GM21576 (cell line): ENCODE measurements around the gene C17orf67.

Experiments
- ATAC-seq: cut with Tn5 transposase; IDR thresholded peaks from one replicate; pipeline ENCODE4 v1.9.1; 2021; ENCODE audit warnings: mild to moderate bottlenecking, moderate library complexity; ENCODE audit not compliant: unreplicated experiment

Gene C17orf67

DNA sequence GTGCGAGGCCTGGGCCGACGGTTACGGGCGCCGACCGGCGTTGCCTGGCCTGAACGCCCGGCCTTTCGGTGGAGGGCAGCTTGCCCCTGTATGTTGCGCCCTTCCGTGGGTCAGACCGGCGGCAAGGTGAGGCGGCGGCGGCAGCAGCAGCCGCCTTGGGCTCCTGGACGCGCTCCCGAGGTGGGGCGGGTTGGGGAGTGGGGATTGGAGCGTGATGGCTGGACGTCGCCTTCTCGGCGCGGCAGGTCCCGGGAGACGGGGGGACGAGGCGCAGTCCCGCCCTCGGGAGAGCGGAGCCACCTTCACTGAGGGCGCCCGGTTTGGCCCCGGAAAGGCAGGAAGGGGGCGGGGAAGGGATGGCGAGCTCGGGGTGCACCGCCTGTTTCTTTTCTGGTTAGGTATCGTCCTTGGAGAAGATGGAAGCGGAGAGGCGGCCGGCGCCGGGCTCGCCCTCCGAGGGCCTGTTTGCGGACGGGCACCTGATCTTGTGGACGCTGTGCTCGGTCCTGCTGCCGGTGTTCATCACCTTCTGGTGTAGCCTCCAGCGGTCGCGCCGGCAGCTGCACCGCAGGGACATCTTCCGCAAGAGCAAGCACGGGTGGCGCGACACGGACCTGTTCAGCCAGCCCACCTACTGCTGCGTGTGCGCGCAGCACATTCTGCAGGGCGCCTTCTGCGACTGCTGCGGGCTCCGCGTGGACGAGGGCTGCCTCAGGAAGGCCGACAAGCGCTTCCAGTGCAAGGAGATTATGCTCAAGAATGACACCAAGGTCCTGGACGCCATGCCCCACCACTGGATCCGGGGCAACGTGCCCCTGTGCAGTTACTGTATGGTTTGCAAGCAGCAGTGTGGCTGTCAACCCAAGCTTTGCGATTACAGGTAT lies 902 bp upstream of the C17orf67 start:
- peak; percentile 36 for ATAC-seq

- peak; percentile 38 for ATAC-seq
These were observed 487 bp downstream of the C17orf67 start for GRCh38 chr17:56833057-56833808.

DNA sequence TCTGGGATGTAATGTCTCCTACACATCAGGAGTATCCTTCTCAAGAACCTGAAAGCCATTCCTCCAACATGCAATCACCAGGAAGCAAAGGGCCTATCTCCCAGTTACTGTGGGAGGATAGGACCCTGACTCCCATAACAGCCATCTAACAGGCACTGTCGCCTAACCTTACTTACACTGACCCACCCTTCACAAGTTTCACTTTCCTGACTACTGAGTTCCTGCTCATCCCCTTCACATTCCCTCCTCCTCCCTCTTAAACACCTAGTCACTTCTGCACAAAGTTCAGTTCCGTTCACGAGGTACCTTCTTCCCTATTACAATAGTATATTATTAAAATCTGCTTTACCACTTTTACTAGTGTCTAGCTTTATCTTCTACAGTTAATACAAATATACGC lies 1.3 kb downstream of the C17orf67 start:
- no peak for ATAC-seq

DNA sequence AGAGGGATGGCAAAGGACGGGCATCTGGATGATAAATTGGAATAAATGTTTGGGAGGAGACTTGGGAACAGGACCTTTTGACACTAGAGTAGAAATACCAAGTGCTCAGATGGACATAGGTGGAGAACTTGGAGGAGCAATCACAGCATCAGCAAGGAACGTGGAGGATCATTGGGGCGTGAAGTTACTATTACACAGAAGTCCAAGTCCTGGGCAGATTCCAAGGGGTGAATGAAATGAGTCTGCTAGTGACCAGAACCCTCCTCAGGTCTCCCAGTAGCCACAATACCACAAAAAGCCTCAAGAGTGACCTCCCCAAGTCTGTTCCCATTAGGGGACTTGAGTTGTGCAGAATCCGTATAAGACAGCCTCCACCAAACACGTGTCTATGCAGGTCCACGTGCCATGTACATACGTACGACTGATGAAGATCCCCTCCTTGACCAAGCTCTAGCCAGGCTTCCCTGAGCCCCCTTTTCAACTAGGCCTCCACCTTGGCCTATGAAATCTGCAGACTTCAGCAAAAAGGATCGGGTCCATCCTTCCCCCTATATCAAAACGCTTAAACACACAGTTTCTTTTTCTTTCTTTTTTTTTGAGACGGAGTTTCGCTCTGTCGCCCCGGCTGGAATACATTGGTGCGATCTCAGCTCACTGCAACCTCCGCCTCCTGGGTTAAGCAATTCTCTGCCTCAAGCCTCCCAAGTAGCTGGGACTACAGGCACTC lies 2.2 kb downstream of the C17orf67 start:
- no peak for ATAC-seq

DNA sequence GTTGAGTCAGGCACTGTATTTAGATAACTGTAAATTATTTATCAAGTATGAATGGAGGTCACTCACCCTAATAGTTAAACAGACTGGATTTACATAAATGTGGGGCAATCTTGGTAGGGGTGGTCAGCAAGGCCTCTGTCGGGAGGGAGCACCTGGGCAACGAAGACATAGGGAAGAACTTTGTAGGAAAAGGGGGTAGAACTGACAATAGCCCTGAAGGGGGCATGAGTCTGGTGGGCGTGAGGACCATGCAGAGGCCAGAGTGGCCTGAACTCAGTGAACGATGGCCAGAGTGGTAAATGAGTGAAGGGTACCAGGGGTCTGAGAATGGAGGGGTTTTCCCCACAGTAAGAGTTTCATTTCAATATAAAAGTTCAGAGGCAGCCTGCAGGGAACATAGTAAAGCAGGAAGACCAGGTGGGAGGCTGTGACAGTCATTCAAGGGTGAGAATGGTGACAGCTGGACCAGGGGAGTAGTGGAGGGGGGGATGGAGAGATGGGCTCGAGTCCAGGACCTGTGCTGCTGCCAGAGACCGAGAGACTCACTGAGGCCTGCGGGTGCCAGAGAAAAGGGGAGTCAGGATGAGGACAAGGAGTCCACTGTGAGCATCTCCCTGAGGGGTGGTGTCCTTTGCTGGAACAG lies 2.9 kb downstream of the C17orf67 start:
- no peak for ATAC-seq

DNA sequence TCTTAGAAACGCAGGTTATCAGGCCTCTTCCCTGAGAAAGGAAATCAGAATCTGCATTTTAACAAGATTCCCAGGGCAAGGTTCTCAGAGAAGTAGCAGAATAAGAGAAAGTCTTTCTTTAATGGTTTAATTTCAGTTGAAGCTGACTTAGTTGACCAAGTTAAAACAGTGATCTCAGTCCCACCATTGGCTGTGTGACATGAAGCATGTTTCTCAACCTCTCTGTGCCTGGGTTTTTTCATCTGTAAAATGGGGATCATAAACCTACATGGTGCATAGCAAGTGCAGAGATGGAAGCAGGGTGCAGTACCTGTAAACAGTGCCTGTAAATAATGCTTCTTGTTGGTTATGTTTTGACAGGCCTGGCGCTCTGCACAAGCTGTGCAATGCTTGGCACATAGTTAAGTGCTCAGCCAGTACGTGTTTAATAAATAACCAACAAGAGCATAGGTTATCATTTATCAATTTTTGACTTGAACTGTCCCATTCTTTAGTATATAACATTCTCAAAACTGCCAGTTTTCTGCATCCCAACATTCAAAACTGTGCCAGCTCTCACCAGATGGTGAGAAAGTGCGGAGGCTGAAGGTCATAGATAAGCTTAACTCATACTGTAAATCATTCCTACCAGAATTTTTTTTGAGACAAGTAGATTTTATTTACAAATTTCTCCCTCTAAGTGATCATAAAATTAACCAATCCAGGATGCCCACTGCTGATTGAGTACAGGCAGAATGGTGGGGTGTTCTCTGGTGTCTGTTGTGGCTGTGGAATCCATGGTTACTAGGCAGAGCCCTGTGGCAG lies 6.9 kb downstream of the C17orf67 start:
- ATAC-seq, result no peak

DNA sequence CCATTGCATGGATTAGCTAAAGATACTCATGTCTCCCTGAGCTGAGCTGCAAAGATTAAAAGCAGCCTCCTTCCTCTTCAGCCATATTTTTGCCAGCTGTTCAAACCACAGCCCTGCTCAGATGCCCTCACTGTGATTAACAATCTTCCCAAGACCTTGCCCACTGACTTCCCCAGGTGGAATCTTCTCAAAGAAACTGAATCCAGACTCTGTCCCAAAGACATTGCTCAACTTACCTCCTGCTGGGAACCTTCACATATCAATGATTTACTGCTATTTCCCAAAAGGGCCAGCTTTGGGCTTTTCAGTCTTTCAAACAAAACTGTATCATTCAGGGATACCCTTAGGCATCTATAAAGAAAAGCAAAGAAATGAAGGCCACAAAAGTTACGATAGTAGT lies 9.2 kb downstream of the C17orf67 start:
- no peak for ATAC-seq

GRCh38 chr17:56823848-56824247 lies 9.9 kb downstream of the C17orf67 start:
- ATAC-seq, result no peak

DNA sequence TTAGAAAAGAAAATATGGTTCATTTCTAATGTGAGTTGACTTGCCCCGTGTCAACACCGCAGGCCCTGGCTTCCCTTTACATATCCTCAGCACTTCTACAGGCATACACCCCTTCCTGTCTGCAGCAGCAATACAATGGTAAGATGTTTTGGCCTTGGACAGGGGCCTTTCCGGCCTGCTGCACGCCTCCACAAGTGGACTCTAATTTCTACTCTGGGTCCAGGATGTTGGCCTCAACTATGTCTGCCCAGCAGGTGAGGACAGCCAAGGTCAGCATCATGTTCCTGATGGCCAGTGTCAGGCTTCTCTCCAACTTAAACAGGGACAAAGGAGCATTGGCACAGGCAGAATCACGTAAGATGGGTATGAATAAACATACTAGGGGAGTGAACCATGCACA lies 11.0 kb downstream of the C17orf67 start:
- ATAC-seq, result no peak

- no peak for ATAC-seq
These were observed 11.7 kb downstream of the C17orf67 start for GRCh38 chr17:56821847-56822534.

DNA sequence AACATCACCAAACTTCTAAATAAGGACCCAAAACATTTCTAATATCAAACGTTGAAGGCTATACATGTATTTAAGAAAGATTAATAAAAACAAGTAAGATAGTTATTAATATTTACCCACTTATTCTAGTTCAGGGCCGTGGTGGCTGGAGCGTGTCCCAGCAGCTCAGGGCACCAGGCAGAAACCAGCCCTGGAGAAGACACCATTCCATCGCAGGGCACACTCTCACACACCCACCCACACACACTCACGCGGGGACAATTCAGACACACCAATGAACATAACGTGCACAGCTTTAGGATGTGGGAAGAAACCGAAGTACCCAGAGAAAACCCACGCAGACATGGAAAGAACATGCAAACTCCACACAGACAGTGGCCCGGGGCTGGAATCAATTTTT lies 13.5 kb downstream of the C17orf67 start:
- ATAC-seq, result no peak

- ATAC-seq, result peak; percentile 73
These were observed 14.1 kb downstream of the C17orf67 start for GRCh38 chr17:56819431-56820145.

DNA sequence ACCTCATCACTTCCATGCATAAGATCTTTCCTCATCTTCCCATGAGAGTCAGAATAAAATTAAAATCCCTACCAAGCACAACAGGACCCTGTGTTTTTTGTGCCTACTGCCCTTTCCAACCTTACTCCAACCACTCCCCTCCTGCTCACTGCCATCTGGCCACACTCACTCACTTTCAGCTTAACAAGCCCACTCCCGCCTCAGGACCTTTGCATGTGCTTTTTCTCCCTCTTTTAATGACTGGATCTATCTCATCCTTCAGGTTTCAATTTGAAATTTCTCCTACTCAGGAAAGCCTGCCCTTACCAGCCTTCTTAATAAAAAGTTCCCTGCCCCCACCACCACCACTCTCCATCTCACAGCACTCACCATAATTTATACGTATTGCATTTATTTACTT lies 14.7 kb downstream of the C17orf67 start:
- no peak for ATAC-seq

DNA sequence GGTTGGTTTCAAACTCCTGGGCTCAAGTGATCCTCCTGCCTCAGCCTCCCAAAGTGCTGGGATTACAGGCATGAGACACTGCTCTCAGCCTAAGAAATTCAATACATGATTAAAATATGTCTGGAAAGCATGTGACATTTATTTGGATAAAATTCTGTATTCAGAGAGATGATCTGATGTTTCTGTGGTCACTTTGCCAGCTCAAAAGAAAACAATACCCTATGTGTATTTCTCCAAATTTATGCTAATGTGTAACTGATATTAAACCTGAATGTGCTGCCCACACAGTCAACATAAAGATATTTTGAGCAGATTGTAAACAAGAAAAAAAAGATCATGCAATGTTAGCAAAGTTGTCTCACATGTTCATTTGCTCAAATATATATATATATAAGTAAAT lies 16.7 kb downstream of the C17orf67 start:
- no peak for ATAC-seq

- no peak for ATAC-seq
These were observed 18.0 kb downstream of the C17orf67 start for GRCh38 chr17:56815711-56816110.

- ATAC-seq, result no peak
These were observed 20.8 kb downstream of the C17orf67 start for GRCh38 chr17:56812901-56813388.

DNA sequence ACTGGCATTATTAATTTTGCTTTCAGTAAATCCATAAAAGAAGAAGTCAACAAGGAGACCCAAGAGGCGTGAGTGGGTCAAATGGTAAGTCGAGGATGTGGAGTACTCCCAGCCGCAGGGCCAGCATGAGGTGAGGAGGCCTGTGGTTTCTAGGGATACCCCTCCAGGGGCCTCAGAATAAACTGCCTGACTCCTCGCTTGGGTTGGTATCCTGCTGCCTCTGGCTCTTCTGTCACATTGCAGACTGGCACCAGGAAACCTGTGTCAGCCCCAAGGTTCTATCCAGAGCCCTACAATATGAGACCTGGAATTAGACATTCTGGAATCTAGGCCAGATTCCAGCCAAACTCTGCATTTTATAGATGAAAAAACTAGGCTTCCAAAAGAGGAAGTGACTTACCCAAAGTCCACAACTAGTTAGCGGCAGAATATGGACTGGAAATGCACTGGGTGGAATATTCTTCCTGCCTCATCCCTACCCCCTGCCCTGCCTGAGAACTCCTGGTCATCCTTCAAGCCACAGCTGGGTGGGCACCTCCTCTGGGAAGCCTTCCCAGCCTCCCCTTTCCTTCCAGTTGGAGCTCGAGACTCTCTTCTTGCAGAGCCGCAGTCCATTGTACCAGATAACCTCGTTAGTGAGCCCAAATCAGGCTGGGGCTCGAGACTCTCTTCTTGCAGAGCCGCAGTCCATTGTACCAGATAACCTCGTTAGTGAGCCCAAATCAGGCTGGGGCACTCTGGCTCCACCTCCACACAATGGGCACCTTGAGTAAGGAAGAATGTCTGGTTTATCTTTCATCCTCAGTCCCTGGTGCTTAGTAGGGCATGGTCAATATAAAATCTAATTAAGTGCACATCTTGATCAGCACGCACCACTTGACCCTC lies 22.6 kb downstream of the C17orf67 start:
- no peak for ATAC-seq

GRCh38 chr17:56810343-56810742 lies 23.4 kb downstream of the C17orf67 start:
- no peak for ATAC-seq
